HFFc6 (cell line): ENCODE results near the gene ZMYM2. TPM values are rescaled to one million over a fixed set of nuclear protein-coding genes. Genes with fewer than 3 reads are reported as not detected.

ENCODE experiments used
- DNase-seq: peaks from one replicate; pipeline ENCODE4 v3.0.0-alpha.2; 2018
- H3K27ac Mint-ChIP-seq: 2 replicates; pipeline ENCODE4 v1.8.0; 2020; ENCODE audit warnings: mild to moderate bottlenecking, mixed read lengths
- H3K27me3 Mint-ChIP-seq: 2 replicates; pipeline ENCODE4 v1.8.0; 2021; ENCODE audit warnings: mild to moderate bottlenecking, moderate library complexity, mixed read lengths; ENCODE audit not compliant: insufficient read depth
- H3K36me3 Mint-ChIP-seq: 2 replicates; pipeline ENCODE4 v1.8.0; 2021; ENCODE audit warnings: low read depth, mixed read lengths
- H3K4me1 Mint-ChIP-seq: 2 replicates; pipeline ENCODE4 v1.8.0; 2020; ENCODE audit warnings: low read depth, mixed read lengths
- H3K4me3 Mint-ChIP-seq: 2 replicates; pipeline ENCODE4 v1.8.0; 2020; ENCODE audit warnings: mild to moderate bottlenecking, moderate library complexity, mixed read lengths
- H3K9me3 Mint-ChIP-seq: 2 replicates; pipeline ENCODE4 v1.8.0; 2020; ENCODE audit warnings: mild to moderate bottlenecking, mixed read lengths
- CTCF ChIP-seq: fragments of 200-600 bp; sonication (generic); IDR thresholded peaks from 2 replicates; pipeline ENCODE4 v1.5.0; 2021; ENCODE audit warnings: antibody characterized with exemption, mild to moderate bottlenecking
- long read RNA-seq: library from polyadenylated mRNA; unstranded; transcript quantifications from one replicate; pipeline ENCODE4 v2.0.0, GENCODE V29; 2019
- total RNA-seq, 6 experiments: library from RNA; stranded (reverse); fragmentation: NEBNext Ultra II Directional; extraction: Animal tissue kit (Norgen Biotek cat#: 25700); gene quantifications; 2 replicates in 1 of 6; 3 replicates in 5 of 6; pipeline ENCODE4 v1.2.3, GENCODE V29; 2021

The ZMYM2 gene
- 10 to 100 TPM; 21.3 to 33.6 (median 28.8) TPM for total RNA-seq
- long read RNA-seq, partial matches to known transcripts = 2 of 8 reads
- long read RNA-seq, other reads (novel, unspliced or antisense) = 6 of 8 reads

- TF ChIP-seq CTCF = no peak
Measured at GRCh38 chr13:19958155-19959111, at the start of gene ZMYM2. Gene ZMYM2 (plus strand): TSS chr13:19958727. CDS start chr13:19993073, 34,346 bp downstream.

DNA sequence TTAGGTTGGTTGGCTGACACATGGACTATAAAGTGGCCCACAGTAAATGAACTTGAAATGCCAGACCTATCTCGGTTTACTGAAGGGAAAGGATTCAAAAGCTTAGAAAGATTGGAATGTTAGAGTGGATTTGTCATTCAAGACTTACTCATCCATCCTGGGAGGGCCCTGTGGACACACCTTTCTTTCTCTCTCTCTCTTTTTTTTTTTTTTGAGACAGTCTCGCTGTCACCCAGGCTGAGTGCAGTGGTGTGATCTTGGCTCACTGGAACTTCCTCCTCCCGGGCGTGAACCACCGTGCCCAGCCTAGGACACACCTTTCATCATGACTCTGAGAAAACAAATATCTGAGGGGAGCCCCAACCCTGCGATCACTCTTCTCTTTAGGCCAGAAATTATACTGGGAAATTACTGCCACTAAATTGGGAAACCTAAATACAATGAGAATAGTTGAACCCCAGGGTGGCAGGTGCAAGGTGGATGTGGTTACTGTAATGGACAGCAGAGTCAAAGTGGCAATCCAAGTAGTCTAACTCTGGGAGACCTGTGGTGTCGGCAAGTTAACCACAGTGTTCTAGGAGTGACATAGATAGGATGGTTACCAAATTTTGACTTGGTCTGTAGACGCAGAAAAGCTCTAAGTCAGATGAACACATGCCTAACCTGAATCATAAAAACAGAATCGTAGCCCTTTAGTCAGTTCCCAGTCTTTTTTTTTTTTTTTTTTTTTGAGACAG lies 48.0 kb upstream of the ZMYM2 start:
- Mint-ChIP-seq H3K4me1 (peaks cover 14% of the 10 kb centered on the region), H3K4me3 (no peak overlapping the region), H3K9me3 (no peaks in the 10 kb centered on the region), H3K27me3 (peaks cover 9% of the 10 kb centered on the region), H3K27ac (no peak overlapping the region), H3K36me3 (no peaks in the 10 kb centered on the region)
- DNase-seq = peak; percentile 46
- TF ChIP-seq CTCF = no peak

More at GRCh38 chr13:19958155-19959111, at the start of gene ZMYM2:
- Mint-ChIP-seq H3K27ac (peak within 1 kb of the TSS; percentile 91), H3K4me3 (peak within 1 kb of the TSS; percentile 97), H3K27me3 (peaks cover 3% of the 10 kb centered on the region; the same call in 1 of the 2 replicates), H3K4me1 (peaks cover 22% of the 10 kb centered on the region), H3K9me3 (no peaks in the 10 kb centered on the region), H3K36me3 (0 out of 2 replicates have a peak, but pooled peaks cover 5% of the 10 kb centered on the region)
- DNase-seq = peak; percentile 95

- peak; percentile 1 for DNase-seq
- TF ChIP-seq CTCF = peak; percentile 74
Measured at GRCh38 chr13:19927117-19927748, 31.3 kb upstream of the ZMYM2 start.

GRCh38 chr13:19940106-19940505 lies 18.4 kb upstream of the ZMYM2 start:
- no peak overlapping the region for H3K27ac Mint-ChIP-seq
- H3K4me1 Mint-ChIP-seq = no peaks in the 10 kb centered on the region
- no peak for DNase-seq
- H3K27me3 Mint-ChIP-seq = peaks cover 9% of the 10 kb centered on the region
- H3K9me3 Mint-ChIP-seq = no peaks in the 10 kb centered on the region
- no peak for TF ChIP-seq CTCF
- H3K4me3 Mint-ChIP-seq = no peak overlapping the region
- no peaks in the 10 kb centered on the region for H3K36me3 Mint-ChIP-seq

More at GRCh38 chr13:19927117-19927748, 31.3 kb upstream of the ZMYM2 start:
- Mint-ChIP-seq H3K36me3 (no peaks in the 10 kb centered on the region), H3K4me3 (no peak overlapping the region), H3K9me3 (no peaks in the 10 kb centered on the region), H3K27me3 (peaks cover 5% of the 10 kb centered on the region), H3K4me1 (no peaks in the 10 kb centered on the region), H3K27ac (no peak overlapping the region)

- H3K9me3 Mint-ChIP-seq = no peaks in the 10 kb centered on the region
- H3K27me3 Mint-ChIP-seq = peaks cover 16% of the 10 kb centered on the region
- H3K36me3 Mint-ChIP-seq = no peaks in the 10 kb centered on the region
- no peak for DNase-seq
- no peaks in the 10 kb centered on the region for H3K4me1 Mint-ChIP-seq
- no peak overlapping the region for H3K27ac Mint-ChIP-seq
- no peak for TF ChIP-seq CTCF
- no peak overlapping the region for H3K4me3 Mint-ChIP-seq
Measured at GRCh38 chr13:19950374-19950773, 8.2 kb upstream of the ZMYM2 start.
